Nephron progenitor cell (in vitro differentiated cells): ENCODE results near the gene SECTM1.
"Not testable (repeated sequence)": the region's sequence is repeated elsewhere in the genome, so short reads cannot be mapped to it uniquely, and the experiment has no call there.

Experiments
- DNase-seq: peaks from one replicate; pipeline ENCODE4 v3.0.0; 2021
- H3K27ac Mint-ChIP-seq: 2 replicates; pipeline ENCODE4 v1.8.0; 2021; ENCODE audit warnings: mild to moderate bottlenecking, moderate library complexity, mixed read lengths
- H3K27me3 Mint-ChIP-seq: 2 replicates; pipeline ENCODE4 v1.8.0; 2021; ENCODE audit warnings: mild to moderate bottlenecking, low read depth, mixed read lengths; ENCODE audit not compliant: poor library complexity
- H3K36me3 Mint-ChIP-seq: 2 replicates; pipeline ENCODE4 v1.8.0; 2021; ENCODE audit warnings: low read depth, mixed read lengths
- H3K4me1 Mint-ChIP-seq: 2 replicates; pipeline ENCODE4 v1.8.0; 2021; ENCODE audit warnings: mixed read lengths
- H3K4me3 Mint-ChIP-seq: 2 replicates; pipeline ENCODE4 v1.8.0; 2021; ENCODE audit warnings: mild to moderate bottlenecking, moderate library complexity, mixed read lengths
- H3K9me3 Mint-ChIP-seq: 2 replicates; pipeline ENCODE4 v1.8.0; 2021; ENCODE audit warnings: mild to moderate bottlenecking, moderate library complexity, mixed read lengths
- CTCF ChIP-seq: fragments of 200-600 bp; sonication (generic); IDR thresholded peaks from 2 replicates; pipeline ENCODE4 v1.5.0; 2021; ENCODE audit warnings: antibody characterized with exemption

The SECTM1 gene

GRCh38 chr17:82333279-82334171, at the start of gene SECTM1:
TSS of gene SECTM1 (minus strand) at chr17:82333766. CDS start at chr17:82327240, 6,526 bp downstream.
- H3K27ac Mint-ChIP-seq, result no peak within 1 kb of the TSS
- no peak for TF ChIP-seq CTCF
- peak within 1 kb of the TSS; percentile 65 for H3K4me3 Mint-ChIP-seq
- no peaks in the 10 kb centered on the region for H3K9me3 Mint-ChIP-seq
- H3K36me3 Mint-ChIP-seq, result no peaks in the 10 kb centered on the region
- H3K27me3 Mint-ChIP-seq, result peaks cover 73% of the 10 kb centered on the region
- peak; percentile 51 for DNase-seq
- H3K4me1 Mint-ChIP-seq, result peaks cover 45% of the 10 kb centered on the region

GRCh38 chr17:82382933-82383255, 49.3 kb upstream of the SECTM1 start:
- no peaks in the 10 kb centered on the region for H3K36me3 Mint-ChIP-seq
- H3K27me3 Mint-ChIP-seq, result peaks cover 24% of the 10 kb centered on the region
- no peak overlapping the region for H3K4me3 Mint-ChIP-seq
- no peak for DNase-seq
- TF ChIP-seq CTCF, result no peak
- H3K4me1 Mint-ChIP-seq, result peaks cover 39% of the 10 kb centered on the region
- H3K9me3 Mint-ChIP-seq, result no peaks in the 10 kb centered on the region
- no peak overlapping the region for H3K27ac Mint-ChIP-seq

- not testable (repeated sequence) for H3K36me3 Mint-ChIP-seq, H3K27ac Mint-ChIP-seq
- peaks cover 24% of the 10 kb centered on the region for H3K27me3 Mint-ChIP-seq
Observed at GRCh38 chr17:82382220-82382932, 48.8 kb upstream of the SECTM1 start.

GRCh38 chr17:82381703-82382009, 48.1 kb upstream of the SECTM1 start:
- Mint-ChIP-seq H3K4me1 (peaks cover 31% of the 10 kb centered on the region), H3K27me3 (peaks cover 23% of the 10 kb centered on the region)
- H3K4me3 Mint-ChIP-seq, H3K36me3 Mint-ChIP-seq, H3K27ac Mint-ChIP-seq, DNase-seq, H3K9me3 Mint-ChIP-seq: not testable (repeated sequence)

More at GRCh38 chr17:82382220-82382932, 48.8 kb upstream of the SECTM1 start:
- H3K4me1 Mint-ChIP-seq, result peaks cover 33% of the 10 kb centered on the region
- H3K4me3 Mint-ChIP-seq, DNase-seq, H3K9me3 Mint-ChIP-seq: not testable (repeated sequence)

GRCh38 chr17:82380860-82381702, 47.5 kb upstream of the SECTM1 start:
- DNase-seq, result no peak
- Mint-ChIP-seq H3K27me3 (peaks cover 23% of the 10 kb centered on the region), H3K36me3 (no peaks in the 10 kb centered on the region), H3K9me3 (no peaks in the 10 kb centered on the region), H3K27ac (no peak overlapping the region), H3K4me1 (peaks cover 29% of the 10 kb centered on the region), H3K4me3 (no peak overlapping the region)
- no peak for TF ChIP-seq CTCF

GRCh38 chr17:82378741-82379021, 45.1 kb upstream of the SECTM1 start:
- Mint-ChIP-seq H3K27ac (no peak overlapping the region), H3K9me3 (no peaks in the 10 kb centered on the region), H3K27me3 (peaks cover 23% of the 10 kb centered on the region), H3K4me3 (no peak overlapping the region), H3K4me1 (peaks cover 20% of the 10 kb centered on the region), H3K36me3 (no peaks in the 10 kb centered on the region)
- no peak for DNase-seq
- TF ChIP-seq CTCF, result no peak
